Measurements from ENCODE around the gene MYO9B. TPM values are rescaled to one million over a fixed set of nuclear protein-coding genes. Genes with fewer than 3 reads are reported as not detected.

Gene MYO9B
- total and polyA plus RNA-seq, 2 of the 13 experiments (the other 11 are each of a cell fraction or from before 2014, with no cell fraction given), result 18.0 to 18.3 TPM

DNA sequence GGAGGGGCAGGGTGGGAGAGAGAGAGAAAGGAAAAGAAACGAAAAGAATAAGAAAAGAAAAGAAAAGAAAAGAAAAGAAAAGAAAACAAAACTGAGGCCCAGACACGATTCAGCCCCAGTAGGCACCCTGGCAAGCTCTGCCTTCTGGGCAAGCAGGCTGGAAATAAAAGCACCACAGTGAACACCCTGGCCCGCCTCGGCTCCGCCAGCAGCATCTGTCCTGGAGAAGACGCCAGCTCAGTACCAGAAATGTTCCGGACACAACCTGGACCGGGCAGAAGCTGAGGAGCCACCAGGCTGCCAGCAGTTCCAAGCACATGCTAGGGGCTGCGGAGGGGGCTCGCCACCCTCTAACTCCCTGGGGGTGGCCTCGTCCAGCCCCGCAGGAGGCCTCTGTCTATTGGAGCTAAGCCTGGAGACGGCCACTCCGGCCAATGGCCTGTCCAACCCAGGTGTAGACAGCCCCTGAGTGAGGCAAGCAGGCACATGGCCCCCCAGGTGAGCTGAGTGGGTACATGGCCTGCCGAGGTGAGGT lies 37.5 kb upstream of the MYO9B start:
- ChIA-PET CTCF (ENCODE audit: low intra/inter-chr PET ratio, low total read pairs) (no interaction called here), POLR2A (no interaction called here)
- Histone ChIP-seq H3K79me2 (ENCODE audit: insufficient read depth, low read length) (no peaks in the 10 kb centered on the region), H3K27me3 (ENCODE audit: control insufficient read depth in 1 of 2, insufficient read depth in 2 of 2, low read length in 2 of 2) (peaks cover 2 to 15% of the 10 kb centered on the region in 2 experiments; a peak in 2 of 5 replicates), H4K20me1 (ENCODE audit: insufficient read depth, low read length) (no peaks in the 10 kb centered on the region), H3K9me3 (ENCODE audit: low read length) (no peaks in the 10 kb centered on the region), H3K27ac (ENCODE audit: extremely low read length, insufficient read depth, low read length) (no peak overlapping the region), H3K36me3 (replicated peaks in 1 of 2; ENCODE audit: control insufficient read depth in 1 of 2, insufficient read depth in 2 of 2, low read length in 2 of 2) (no peaks in the 10 kb centered on the region), H3K4me1 (ENCODE audit: insufficient read depth, low read length) (peaks cover 14% of the 10 kb centered on the region; the same call in 1 of the 2 replicates), H3K4me2 (ENCODE audit: low read depth, low read length) (no peak overlapping the region), H3K4me3 (replicated peaks in 1 of 3; ENCODE audit: insufficient read depth in 1 of 3, low read depth in 2 of 3, low read length in 3 of 3) (no peak overlapping the region), H2AFZ (ENCODE audit: low read length) (no peak overlapping the region), H3K9ac (ENCODE audit: insufficient read depth, low read depth, low read length) (no peak overlapping the region)
- TF ChIP-seq, protein P1, sequence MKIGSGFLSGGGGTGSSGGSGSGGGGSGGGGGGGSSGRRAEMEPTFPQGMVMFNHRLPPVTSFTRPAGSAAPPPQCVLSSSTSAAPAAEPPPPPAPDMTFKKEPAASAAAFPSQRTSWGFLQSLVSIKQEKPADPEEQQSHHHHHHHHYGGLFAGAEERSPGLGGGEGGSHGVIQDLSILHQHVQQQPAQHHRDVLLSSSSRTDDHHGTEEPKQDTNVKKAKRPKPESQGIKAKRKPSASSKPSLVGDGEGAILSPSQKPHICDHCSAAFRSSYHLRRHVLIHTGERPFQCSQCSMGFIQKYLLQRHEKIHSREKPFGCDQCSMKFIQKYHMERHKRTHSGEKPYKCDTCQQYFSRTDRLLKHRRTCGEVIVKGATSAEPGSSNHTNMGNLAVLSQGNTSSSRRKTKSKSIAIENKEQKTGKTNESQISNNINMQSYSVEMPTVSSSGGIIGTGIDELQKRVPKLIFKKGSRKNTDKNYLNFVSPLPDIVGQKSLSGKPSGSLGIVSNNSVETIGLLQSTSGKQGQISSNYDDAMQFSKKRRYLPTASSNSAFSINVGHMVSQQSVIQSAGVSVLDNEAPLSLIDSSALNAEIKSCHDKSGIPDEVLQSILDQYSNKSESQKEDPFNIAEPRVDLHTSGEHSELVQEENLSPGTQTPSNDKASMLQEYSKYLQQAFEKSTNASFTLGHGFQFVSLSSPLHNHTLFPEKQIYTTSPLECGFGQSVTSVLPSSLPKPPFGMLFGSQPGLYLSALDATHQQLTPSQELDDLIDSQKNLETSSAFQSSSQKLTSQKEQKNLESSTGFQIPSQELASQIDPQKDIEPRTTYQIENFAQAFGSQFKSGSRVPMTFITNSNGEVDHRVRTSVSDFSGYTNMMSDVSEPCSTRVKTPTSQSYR (CRISPR knock-in tag; IDR thresholded peaks at IDR 0.05; ENCODE audit: borderline replicate concordance), result no peak
- TF ChIP-seq MTF2 (CRISPR knock-in tag; IDR thresholded peaks at IDR 0.05; ENCODE audit: borderline replicate concordance), result no peak
- TF ChIP-seq, protein P2, sequence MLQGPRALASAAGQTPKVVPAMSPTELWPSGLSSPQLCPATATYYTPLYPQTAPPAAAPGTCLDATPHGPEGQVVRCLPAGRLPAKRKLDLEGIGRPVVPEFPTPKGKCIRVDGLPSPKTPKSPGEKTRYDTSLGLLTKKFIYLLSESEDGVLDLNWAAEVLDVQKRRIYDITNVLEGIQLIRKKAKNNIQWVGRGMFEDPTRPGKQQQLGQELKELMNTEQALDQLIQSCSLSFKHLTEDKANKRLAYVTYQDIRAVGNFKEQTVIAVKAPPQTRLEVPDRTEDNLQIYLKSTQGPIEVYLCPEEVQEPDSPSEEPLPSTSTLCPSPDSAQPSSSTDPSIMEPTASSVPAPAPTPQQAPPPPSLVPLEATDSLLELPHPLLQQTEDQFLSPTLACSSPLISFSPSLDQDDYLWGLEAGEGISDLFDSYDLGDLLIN (CRISPR knock-in tag; IDR thresholded peaks at IDR 0.05; ENCODE audit: borderline replicate concordance), result no peak
- no peak for TF ChIP-seq ZNF619 (CRISPR knock-in tag; IDR thresholded peaks at IDR 0.05)
- no peak for TF ChIP-seq BRD4 (CRISPR knock-in tag; IDR thresholded peaks at IDR 0.05)
- TF ChIP-seq CBFB (CRISPR knock-in tag; IDR thresholded peaks at IDR 0.05), result no peak
- TF ChIP-seq, protein P3, sequence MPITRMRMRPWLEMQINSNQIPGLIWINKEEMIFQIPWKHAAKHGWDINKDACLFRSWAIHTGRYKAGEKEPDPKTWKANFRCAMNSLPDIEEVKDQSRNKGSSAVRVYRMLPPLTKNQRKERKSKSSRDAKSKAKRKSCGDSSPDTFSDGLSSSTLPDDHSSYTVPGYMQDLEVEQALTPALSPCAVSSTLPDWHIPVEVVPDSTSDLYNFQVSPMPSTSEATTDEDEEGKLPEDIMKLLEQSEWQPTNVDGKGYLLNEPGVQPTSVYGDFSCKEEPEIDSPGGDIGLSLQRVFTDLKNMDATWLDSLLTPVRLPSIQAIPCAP (CRISPR knock-in tag; IDR thresholded peaks at IDR 0.05; ENCODE audit: low read depth), result no peak
- TF ChIP-seq KLF16 (CRISPR knock-in tag; IDR thresholded peaks at IDR 0.05), result no peak
- no peak for TF ChIP-seq NRL (CRISPR knock-in tag; IDR thresholded peaks at IDR 0.05; ENCODE audit: borderline replicate concordance)
- TF ChIP-seq SP4 (CRISPR knock-in tag; IDR thresholded peaks at IDR 0.05), result no peak
- no peak for TF ChIP-seq SMARCE1 (IDR thresholded peaks at IDR 0.05; ENCODE audit: borderline replicate concordance)
- intact Hi-C loops (cut with micrococcal nuclease; ENCODE audit: unreplicated experiment) (no loop called here), in situ Hi-C loops (cut with HindIII; ENCODE audit: extremely low pct_ligation_motif_present, low pct_unique_long_range_greater_than_20kb) (no loop called here)
- no peak for FAIRE-seq
- ATAC-seq, result no peak; the same call in 2 of the 3 replicates
- DNase-seq (ENCODE audit: low spot score), result no peak
- WGBS (ENCODE audit: low lambda C conversion rate), result 24% methylated on average over 7 of the region's 15 CpGs
- BruUV-seq (replicated peaks), result no TSS peak
